Esophagus muscularis mucosa (tissue), 3 donors: Measurements from ENCODE around the gene ATP6V1B1.

Experiments used
- EP300 ChIP-seq: sonication (generic); formaldehyde crosslinking; IDR thresholded peaks from one replicate; pipeline ENCODE4 v1.6.1; 2017; ENCODE audit warnings: antibody characterized with exemption
- TF ChIP-seq, protein P1 (sequence below), 3 experiments: fragments of 200-600 bp in 2 of 3; fragments of 450-650 bp in 1 of 3; sonication (generic) in 2 of 3; IDR thresholded peaks; one replicate each; pipeline ENCODE4 v1.5.1; 2017 to 2019; ENCODE audit warnings: antibody characterized with exemption in 3 of 3, mild to moderate bottlenecking in 2 of 3, moderate library complexity in 1 of 3

DNA sequence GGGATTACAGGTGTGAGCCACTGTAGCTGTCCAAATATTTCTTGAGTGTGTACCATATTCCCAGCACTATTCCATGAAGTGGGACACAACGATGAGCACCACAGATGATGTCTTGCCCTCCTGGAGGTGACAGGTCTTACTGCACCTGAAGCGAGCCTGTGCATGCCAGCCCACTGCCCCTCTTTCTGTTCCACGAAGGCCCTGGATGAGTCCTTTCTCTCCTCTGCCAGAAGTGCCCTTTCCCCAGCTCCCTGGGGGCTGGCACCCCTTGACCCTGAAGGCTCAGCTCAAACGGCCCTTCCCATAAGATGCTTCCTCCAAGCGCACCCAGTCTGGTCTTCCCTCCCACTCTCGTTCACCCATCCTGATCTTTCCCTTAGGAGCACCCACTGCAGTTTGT is 5.5 kb downstream of the ATP6V1B1 start:
- TF ChIP-seq, protein P1, sequence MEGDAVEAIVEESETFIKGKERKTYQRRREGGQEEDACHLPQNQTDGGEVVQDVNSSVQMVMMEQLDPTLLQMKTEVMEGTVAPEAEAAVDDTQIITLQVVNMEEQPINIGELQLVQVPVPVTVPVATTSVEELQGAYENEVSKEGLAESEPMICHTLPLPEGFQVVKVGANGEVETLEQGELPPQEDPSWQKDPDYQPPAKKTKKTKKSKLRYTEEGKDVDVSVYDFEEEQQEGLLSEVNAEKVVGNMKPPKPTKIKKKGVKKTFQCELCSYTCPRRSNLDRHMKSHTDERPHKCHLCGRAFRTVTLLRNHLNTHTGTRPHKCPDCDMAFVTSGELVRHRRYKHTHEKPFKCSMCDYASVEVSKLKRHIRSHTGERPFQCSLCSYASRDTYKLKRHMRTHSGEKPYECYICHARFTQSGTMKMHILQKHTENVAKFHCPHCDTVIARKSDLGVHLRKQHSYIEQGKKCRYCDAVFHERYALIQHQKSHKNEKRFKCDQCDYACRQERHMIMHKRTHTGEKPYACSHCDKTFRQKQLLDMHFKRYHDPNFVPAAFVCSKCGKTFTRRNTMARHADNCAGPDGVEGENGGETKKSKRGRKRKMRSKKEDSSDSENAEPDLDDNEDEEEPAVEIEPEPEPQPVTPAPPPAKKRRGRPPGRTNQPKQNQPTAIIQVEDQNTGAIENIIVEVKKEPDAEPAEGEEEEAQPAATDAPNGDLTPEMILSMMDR (IDR thresholded peaks at IDR 0.05), result no peak
- no peak for TF ChIP-seq EP300
